Measurements from ENCODE around the gene SPTLC2. TPM values are rescaled to one million over a fixed set of nuclear protein-coding genes. Genes with fewer than 3 reads are reported as not detected.

Gene SPTLC2
- total RNA-seq, 4 donors from 2014 or later, result 13.2 to 35.2 (median 20.5) TPM

DNA sequence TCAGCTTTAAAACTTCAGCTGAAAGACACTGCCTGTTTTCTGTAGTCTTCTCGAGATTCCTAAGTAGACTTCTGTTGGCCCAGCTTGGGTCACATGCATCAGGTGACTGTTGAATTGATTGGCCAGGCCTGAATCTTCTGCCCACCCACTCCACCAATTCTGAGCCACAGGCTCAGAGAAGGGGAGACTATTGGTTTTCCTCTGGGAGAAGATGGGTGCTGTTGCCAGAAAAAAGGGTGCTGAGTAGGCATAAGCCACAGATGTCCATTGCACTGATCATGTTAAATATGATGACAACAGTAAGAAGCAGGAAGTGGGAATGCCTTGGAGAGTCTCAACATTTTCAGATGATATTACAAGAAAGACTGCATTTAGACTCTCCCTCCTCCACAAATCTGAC, 6.8 kb upstream of the SPTLC2 start:
- TF ChIP-seq EP300 (IDR thresholded peaks at IDR 0.05), result no peak
- H3K4me3 ChIP-seq, result no peak overlapping the region
- WGBS, 2 donors (ENCODE audit: low coverage in 1 of 2), result 88% methylated on average over 1 of the region's 1 CpG; no CpG with 5 or more reads in 1 of the 2 donors
- no peak overlapping the region for H3K27ac ChIP-seq
- peak; percentile 62 for ATAC-seq
- no peaks in the 10 kb centered on the region for H3K9me3 ChIP-seq
- H3K4me1 ChIP-seq, result no peaks in the 10 kb centered on the region
- no peaks in the 10 kb centered on the region for H3K36me3 ChIP-seq
- H3K27me3 ChIP-seq, result no peaks in the 10 kb centered on the region

DNA sequence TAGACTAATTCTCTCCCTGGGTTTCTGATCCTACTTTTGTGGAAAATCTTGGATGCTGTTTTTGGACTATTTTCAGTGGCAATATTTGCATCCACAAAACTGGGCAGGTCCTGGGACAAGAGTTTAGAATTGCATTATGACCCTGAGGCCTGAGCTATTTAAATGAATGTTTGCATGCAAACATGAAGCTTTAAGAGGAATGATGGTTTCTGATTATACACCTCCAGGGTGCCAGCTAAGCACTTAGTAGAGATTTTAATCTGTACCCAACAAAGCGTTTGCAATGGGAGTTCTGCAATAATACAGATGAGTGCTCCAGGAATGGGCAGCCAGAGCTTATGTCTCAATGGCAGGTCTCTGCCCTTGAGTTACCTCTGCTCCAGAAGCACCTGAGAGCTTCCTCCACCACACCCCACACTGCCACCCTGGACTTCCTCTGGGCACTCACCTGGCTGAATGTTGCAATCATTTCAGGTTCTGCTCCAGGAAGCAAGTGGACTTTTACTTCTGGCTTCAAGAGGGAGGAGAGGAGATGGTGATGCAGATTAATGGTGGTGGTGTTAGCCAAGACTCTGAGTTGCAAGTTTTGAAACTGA, 6.0 kb upstream of the SPTLC2 start:
- H3K27me3 ChIP-seq, result no peaks in the 10 kb centered on the region
- no peak overlapping the region for H3K27ac ChIP-seq
- H3K4me3 ChIP-seq, result no peak overlapping the region
- 0% methylated on average over 1 of the region's 1 CpG; no CpG with 5 or more reads in 1 of the 2 donors for WGBS, 2 donors (ENCODE audit: low coverage in 1 of 2)
- H3K4me1 ChIP-seq, result no peaks in the 10 kb centered on the region
- H3K9me3 ChIP-seq, result no peaks in the 10 kb centered on the region
- no peak for TF ChIP-seq POLR2A (IDR thresholded peaks at IDR 0.05)
- no peaks in the 10 kb centered on the region for H3K36me3 ChIP-seq
- ATAC-seq, result no peak

DNA sequence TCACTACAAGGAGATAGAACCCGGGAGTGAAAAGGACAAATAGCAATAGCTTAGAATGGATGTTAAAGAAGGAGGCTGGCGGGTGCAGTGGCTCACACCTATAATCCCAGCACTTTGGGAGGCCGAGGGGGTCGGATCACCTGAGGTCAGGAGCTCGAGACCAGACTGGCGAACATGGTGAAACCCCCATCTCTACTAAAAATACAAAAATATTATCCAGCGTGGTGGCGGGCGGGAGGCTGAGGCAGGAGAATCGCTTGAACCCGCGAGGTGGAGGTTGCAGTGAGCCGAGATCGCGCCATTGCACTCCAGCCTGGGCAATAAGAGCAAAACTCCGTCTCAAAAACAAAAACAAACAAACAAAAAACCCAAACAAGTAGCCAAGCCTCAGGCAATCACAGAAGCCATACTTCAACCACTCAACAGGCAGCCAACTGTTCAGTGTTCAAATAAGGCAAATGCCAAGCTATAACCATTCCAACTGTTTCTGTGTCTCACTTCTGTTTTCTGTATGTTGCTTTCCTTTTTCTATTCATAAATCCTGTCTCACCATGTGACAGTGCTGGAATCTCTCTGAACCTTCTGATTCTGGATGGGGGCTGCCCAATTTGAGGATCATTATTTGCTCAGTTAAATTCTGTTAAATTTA, 3.9 kb upstream of the SPTLC2 start:
- no peak overlapping the region for H3K4me3 ChIP-seq
- no peaks in the 10 kb centered on the region for H3K27me3 ChIP-seq
- H3K36me3 ChIP-seq, result no peaks in the 10 kb centered on the region
- no peak overlapping the region for H3K27ac ChIP-seq
- 85 to 88% methylated on average over 13 to 14 of the region's 16 CpGs for WGBS, 2 donors (ENCODE audit: low coverage in 1 of 2)
- TF ChIP-seq, protein P1, sequence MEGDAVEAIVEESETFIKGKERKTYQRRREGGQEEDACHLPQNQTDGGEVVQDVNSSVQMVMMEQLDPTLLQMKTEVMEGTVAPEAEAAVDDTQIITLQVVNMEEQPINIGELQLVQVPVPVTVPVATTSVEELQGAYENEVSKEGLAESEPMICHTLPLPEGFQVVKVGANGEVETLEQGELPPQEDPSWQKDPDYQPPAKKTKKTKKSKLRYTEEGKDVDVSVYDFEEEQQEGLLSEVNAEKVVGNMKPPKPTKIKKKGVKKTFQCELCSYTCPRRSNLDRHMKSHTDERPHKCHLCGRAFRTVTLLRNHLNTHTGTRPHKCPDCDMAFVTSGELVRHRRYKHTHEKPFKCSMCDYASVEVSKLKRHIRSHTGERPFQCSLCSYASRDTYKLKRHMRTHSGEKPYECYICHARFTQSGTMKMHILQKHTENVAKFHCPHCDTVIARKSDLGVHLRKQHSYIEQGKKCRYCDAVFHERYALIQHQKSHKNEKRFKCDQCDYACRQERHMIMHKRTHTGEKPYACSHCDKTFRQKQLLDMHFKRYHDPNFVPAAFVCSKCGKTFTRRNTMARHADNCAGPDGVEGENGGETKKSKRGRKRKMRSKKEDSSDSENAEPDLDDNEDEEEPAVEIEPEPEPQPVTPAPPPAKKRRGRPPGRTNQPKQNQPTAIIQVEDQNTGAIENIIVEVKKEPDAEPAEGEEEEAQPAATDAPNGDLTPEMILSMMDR (IDR thresholded peaks at IDR 0.05), result no peak
- no peak for TF ChIP-seq POLR2AphosphoS5 (IDR thresholded peaks at IDR 0.05)
- no peak for TF ChIP-seq EP300 (IDR thresholded peaks at IDR 0.05)
- no peak for TF ChIP-seq POLR2A (IDR thresholded peaks at IDR 0.05)
- no peaks in the 10 kb centered on the region for H3K9me3 ChIP-seq
- peaks cover 2 to 12% (median 4%) of the 10 kb centered on the region in 3 donors for H3K4me1 ChIP-seq
- ATAC-seq, result no peak

DNA sequence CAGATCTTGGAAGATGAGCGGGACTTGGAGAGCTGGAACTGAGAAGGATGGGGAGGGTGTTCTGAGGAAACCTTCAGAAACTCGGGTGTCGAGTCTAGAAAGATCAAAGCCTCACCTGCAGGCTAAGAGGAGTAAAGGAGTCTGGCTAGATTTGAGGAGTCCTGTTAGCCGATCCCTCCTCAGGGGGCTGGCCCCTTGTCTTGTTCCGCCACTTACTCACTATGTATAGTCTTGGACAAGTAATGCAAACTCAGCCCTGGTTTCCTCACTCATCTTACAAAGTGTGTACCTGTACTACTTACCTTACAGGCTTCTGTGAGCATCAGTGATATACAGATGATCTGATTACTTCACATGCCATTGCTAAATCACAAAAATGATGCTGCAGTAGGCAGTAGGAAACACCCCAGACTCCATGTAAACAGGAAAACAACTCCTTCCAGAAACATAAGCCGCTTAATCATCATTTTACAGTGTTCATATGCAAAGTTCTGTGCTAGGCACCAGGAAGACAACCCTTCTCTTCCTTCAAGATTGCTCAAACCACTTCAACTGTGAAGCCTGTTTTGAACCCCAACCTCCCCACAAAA, 2.0 kb upstream of the SPTLC2 start:
- Histone ChIP-seq H3K27me3 (no peaks in the 10 kb centered on the region), H3K9me3 (no peaks in the 10 kb centered on the region), H3K4me3 (no peak overlapping the region), H3K4me1 (peaks cover 5 to 23% (median 8%) of the 10 kb centered on the region in 3 donors), H3K27ac (no peak overlapping the region), H3K36me3 (no peaks in the 10 kb centered on the region)
- TF ChIP-seq EP300 (IDR thresholded peaks at IDR 0.05) (no peak), POLR2AphosphoS5 (IDR thresholded peaks at IDR 0.05) (no peak), POLR2A (IDR thresholded peaks at IDR 0.05) (no peak)
- TF ChIP-seq, protein P1 (IDR thresholded peaks at IDR 0.05), result no peak
- 77 to 84% methylated on average over 5 to 6 of the region's 6 CpGs for WGBS, 2 donors (ENCODE audit: low coverage in 1 of 2)
- ATAC-seq, result no peak

DNA sequence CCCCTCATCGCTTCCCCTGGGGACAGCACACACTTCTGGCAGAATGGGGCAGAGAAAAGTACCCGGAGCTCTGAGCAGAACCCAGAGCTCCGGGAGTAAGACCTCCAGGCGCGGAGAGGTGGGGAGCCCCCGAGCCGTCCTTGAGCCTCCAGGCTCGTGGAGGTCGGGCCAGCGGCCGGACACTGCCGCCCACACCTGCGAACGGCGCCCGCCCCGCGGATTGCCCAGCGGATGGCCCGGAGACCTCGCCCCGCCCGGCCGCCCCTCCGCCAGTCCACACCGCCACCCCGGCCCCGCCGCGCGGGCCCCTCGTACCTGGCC, 344 bp downstream of the SPTLC2 start:
- WGBS, 2 donors (ENCODE audit: low coverage in 1 of 2), result no CpG with 5 or more reads among the region's 32 CpGs
- peak overlapping the region; percentile 49 to 85 (median 84) for H3K27ac ChIP-seq
- H3K9me3 ChIP-seq, result no peaks in the 10 kb centered on the region
- H3K4me3 ChIP-seq, result peak overlapping the region; percentile 80 to 91
- TF ChIP-seq POLR2A (IDR thresholded peaks at IDR 0.05) (no peak), EP300 (IDR thresholded peaks at IDR 0.05) (no peak), POLR2AphosphoS5 (IDR thresholded peaks at IDR 0.05) (no peak)
- TF ChIP-seq, protein P1 (IDR thresholded peaks at IDR 0.05), result no peak
- no peak for ATAC-seq
- peaks cover 5 to 23% (median 8%) of the 10 kb centered on the region in 3 donors for H3K4me1 ChIP-seq
- H3K27me3 ChIP-seq, result no peaks in the 10 kb centered on the region
- no peaks in the 10 kb centered on the region for H3K36me3 ChIP-seq

All from gastroesophageal sphincter (tissue), 4 donors.